Hepatocyte (in vitro differentiated cells): ENCODE results near the gene MAP2K2. TPM values are rescaled to one million over a fixed set of nuclear protein-coding genes. Genes with fewer than 3 reads are reported as not detected.

Source experiments
- DNase-seq: peaks from one replicate; pipeline ENCODE4 v3.0.0-alpha.2; 2016; ENCODE audit warnings: low spot score
- H2AFZ ChIP-seq: fragments of 200-600 bp; sonication (generic); 2 replicates; pipeline ENCODE4 v1.6.0; 2016; ENCODE audit warnings: antibody characterized with exemption, mild to moderate bottlenecking
- H3K27ac ChIP-seq: fragments of 200-600 bp; sonication (generic); 2 replicates; pipeline ENCODE4 v1.5.1; 2016; ENCODE audit warnings: mild to moderate bottlenecking
- H3K27me3 ChIP-seq: fragments of 200-600 bp; sonication (generic); 2 replicates; pipeline ENCODE4 v1.6.1; 2016
- H3K36me3 ChIP-seq: fragments of 200-600 bp; sonication (generic); replicated peaks from 2 replicates; pipeline ENCODE4 v1.5.1; 2016; ENCODE audit warnings: low read depth; ENCODE audit not compliant: insufficient read depth
- H3K4me1 ChIP-seq: fragments of 200-600 bp; sonication (generic); 2 replicates; pipeline ENCODE4 v1.5.1; 2016; ENCODE audit warnings: mild to moderate bottlenecking, moderate library complexity; ENCODE audit not compliant: insufficient read depth
- H3K4me2 ChIP-seq: fragments of 200-600 bp; sonication (generic); 2 replicates; pipeline ENCODE4 v1.6.0; 2016
- H3K4me3 ChIP-seq: fragments of 200-600 bp; sonication (generic); 2 replicates; pipeline ENCODE4 v1.5.1; 2016; ENCODE audit warnings: mild to moderate bottlenecking
- H3K79me2 ChIP-seq: fragments of 200-600 bp; sonication (generic); 2 replicates; pipeline ENCODE4 v1.6.0; 2017; ENCODE audit warnings: mild to moderate bottlenecking
- H3K9me2 ChIP-seq: fragments of 200-600 bp; sonication (generic); replicated peaks from 2 replicates; pipeline ENCODE4 v1.6.0; 2017; ENCODE audit warnings: mild to moderate bottlenecking; ENCODE audit not compliant: insufficient read depth
- H3K9me3 ChIP-seq: fragments of 200-600 bp; sonication (generic); 2 replicates; pipeline ENCODE4 v1.5.1; 2016; ENCODE audit warnings: low read depth, mild to moderate bottlenecking
- H4K20me1 ChIP-seq: fragments of 200-600 bp; sonication (generic); 2 replicates; pipeline ENCODE4 v1.6.0; 2016; ENCODE audit warnings: mild to moderate bottlenecking; ENCODE audit not compliant: insufficient read depth, poor library complexity, severe bottlenecking
- CTCF ChIP-seq: fragments of 200-600 bp; sonication (generic); IDR thresholded peaks from 2 replicates; pipeline ENCODE4 v1.5.1; 2016; ENCODE audit warnings: antibody characterized with exemption, mild to moderate bottlenecking; ENCODE audit not compliant: poor library complexity
- EZH2 ChIP-seq: fragments of 200-600 bp; sonication (generic); IDR thresholded peaks from 2 replicates; pipeline ENCODE4 v1.6.1; 2016; ENCODE audit warnings: antibody characterized with exemption, mild to moderate bottlenecking, borderline replicate concordance
- EZH2phosphoT487 ChIP-seq: fragments of 200-600 bp; sonication (generic); IDR thresholded peaks from one replicate; pipeline ENCODE4 v1.6.1; 2018; ENCODE audit warnings: antibody characterized with exemption, mild to moderate bottlenecking, low read depth, moderate library complexity; ENCODE audit not compliant: unreplicated experiment, severe bottlenecking
- WGBS: methylation state at CpG from one replicate; pipeline ENCODE4 v1.1.6; 2016; ENCODE audit warnings: low lambda C conversion rate; ENCODE audit errors: missing lambda C conversion rate; 5-methylcytosine and 5-hydroxymethylcytosine counted together
- polyA plus RNA-seq: library from polyadenylated mRNA; unstranded; fragments of >200 nt; fragmentation: Nextera tagmentation; extraction: Ambion mirVana; gene quantifications from 2 replicates; pipeline ENCODE4 v1.2.1, GENCODE V29; 2016
- total RNA-seq: library from RNA; depleted of rRNA; stranded (reverse); fragments of >200 nt; gene quantifications from 2 replicates; pipeline ENCODE4 v1.2.3, GENCODE V29; 2014

Gene MAP2K2
- total and polyA plus RNA-seq, 2 experiments from 2014 or later, result 135 to 188 TPM

GRCh38 chr19:4044990-4045465, 78.9 kb downstream of the MAP2K2 start:
- H3K4me2 ChIP-seq, result no peak overlapping the region
- H3K36me3 ChIP-seq, result no peaks in the 10 kb centered on the region
- H3K4me3 ChIP-seq, result no peak overlapping the region
- 87% methylated on average over 20 of the region's 21 CpGs for WGBS
- no peaks in the 10 kb centered on the region for H3K27me3 ChIP-seq
- peaks cover 58% of the 10 kb centered on the region for H3K79me2 ChIP-seq
- peaks cover 58% of the 10 kb centered on the region for H4K20me1 ChIP-seq
- H3K27ac ChIP-seq, result no peak overlapping the region
- H3K9me2 ChIP-seq, result no peaks in the 10 kb centered on the region
- TF ChIP-seq EZH2phosphoT487 (no peak), CTCF (no peak), EZH2 (no peak)
- H3K4me1 ChIP-seq, result no peaks in the 10 kb centered on the region
- DNase-seq, result no peak
- no peaks in the 10 kb centered on the region for H3K9me3 ChIP-seq
- H2AFZ ChIP-seq, result no peak overlapping the region

DNA sequence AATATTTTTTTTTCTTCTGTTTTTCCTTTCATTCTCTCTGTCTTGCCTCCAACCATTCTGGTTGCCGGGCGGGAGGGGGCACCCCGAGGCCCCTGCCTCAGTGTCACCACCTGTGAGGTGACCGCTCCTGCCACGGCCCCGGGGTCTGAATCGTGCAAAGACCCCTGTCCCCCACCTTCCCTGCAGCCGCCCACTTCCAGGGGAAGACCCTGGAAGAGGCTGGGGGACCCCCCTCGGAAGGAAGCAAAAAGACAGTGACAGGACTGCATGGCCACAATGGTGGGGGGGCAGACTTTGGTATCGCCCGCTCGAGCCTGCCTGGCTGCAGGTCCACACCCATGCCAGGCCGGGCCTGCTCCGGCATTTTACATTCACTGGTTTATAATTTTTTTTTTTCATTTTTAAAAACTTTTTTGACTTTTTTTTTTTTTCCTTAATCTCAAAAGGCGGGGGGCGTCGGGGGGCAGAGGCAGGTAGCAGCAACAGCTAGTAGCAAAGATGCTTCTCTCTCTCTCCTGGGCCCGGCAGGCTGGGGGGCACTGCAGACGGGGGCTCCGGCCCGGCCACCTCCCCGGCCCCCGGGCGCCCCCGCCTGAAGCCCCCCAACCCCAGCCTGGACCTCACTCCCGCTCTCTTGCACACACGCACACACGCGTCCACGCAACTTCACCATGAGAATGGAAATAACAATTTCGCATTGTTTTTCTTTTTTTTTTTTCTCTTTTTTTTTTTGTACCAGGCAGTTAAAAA, 79.8 kb downstream of the MAP2K2 start:
- DNase-seq, result no peak
- H3K4me3 ChIP-seq, result no peak overlapping the region
- 97% methylated on average over 25 of the region's 31 CpGs for WGBS
- no peaks in the 10 kb centered on the region for H3K9me3 ChIP-seq
- H3K79me2 ChIP-seq, result peaks cover 50% of the 10 kb centered on the region
- H3K36me3 ChIP-seq, result no peaks in the 10 kb centered on the region
- H3K27me3 ChIP-seq, result no peaks in the 10 kb centered on the region
- peaks cover 49% of the 10 kb centered on the region for H4K20me1 ChIP-seq
- no peak overlapping the region for H3K4me2 ChIP-seq
- no peaks in the 10 kb centered on the region for H3K4me1 ChIP-seq
- TF ChIP-seq EZH2, result no peak
- no peak for TF ChIP-seq CTCF
- no peak for TF ChIP-seq EZH2phosphoT487
- H2AFZ ChIP-seq, result no peak overlapping the region
- no peaks in the 10 kb centered on the region for H3K9me2 ChIP-seq
- no peak overlapping the region for H3K27ac ChIP-seq

DNA sequence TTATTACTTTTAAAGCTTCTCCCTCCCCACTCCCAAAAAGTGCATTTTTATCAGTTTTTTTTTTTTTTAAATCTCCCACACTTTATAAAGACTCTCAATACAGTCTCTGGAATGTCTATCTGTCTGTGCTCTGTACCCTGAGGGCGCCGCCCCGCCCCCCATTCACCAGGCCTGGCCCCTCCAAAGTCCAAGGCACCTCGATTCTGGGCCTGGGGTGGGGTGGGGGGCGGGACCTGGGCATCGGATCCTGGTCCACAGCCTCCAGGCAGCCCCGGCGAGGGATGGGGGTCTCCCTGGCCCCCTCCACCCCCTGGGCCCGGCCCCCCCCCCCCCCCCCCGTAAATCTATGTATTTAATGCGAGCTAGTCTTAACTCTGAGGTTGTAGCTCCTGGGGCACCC, 80.5 kb downstream of the MAP2K2 start:
- peaks cover 44% of the 10 kb centered on the region for H3K79me2 ChIP-seq

More for the DNA sequence above, 80.5 kb downstream of the MAP2K2 start:
- Histone ChIP-seq H3K4me2 (no peak overlapping the region), H3K4me3 (no peak overlapping the region), H3K4me1 (no peaks in the 10 kb centered on the region), H3K9me2 (no peaks in the 10 kb centered on the region), H3K27me3 (no peaks in the 10 kb centered on the region), H4K20me1 (peaks cover 44% of the 10 kb centered on the region), H3K36me3 (no peaks in the 10 kb centered on the region), H3K9me3 (no peaks in the 10 kb centered on the region), H2AFZ (no peak overlapping the region), H3K27ac (no peak overlapping the region)
- no peak for DNase-seq
- 87% methylated on average over 4 of the region's 11 CpGs for WGBS
- TF ChIP-seq CTCF (no peak), EZH2phosphoT487 (no peak), EZH2 (no peak)
